HG03565 (cell line): ENCODE data around the gene GRM4.

ENCODE experiments used
- ATAC-seq: cut with Tn5 transposase; IDR thresholded peaks from one replicate; pipeline ENCODE4 v1.9.1; 2021; ENCODE audit warnings: mild to moderate bottlenecking, moderate library complexity; ENCODE audit not compliant: unreplicated experiment

The GRM4 gene

DNA sequence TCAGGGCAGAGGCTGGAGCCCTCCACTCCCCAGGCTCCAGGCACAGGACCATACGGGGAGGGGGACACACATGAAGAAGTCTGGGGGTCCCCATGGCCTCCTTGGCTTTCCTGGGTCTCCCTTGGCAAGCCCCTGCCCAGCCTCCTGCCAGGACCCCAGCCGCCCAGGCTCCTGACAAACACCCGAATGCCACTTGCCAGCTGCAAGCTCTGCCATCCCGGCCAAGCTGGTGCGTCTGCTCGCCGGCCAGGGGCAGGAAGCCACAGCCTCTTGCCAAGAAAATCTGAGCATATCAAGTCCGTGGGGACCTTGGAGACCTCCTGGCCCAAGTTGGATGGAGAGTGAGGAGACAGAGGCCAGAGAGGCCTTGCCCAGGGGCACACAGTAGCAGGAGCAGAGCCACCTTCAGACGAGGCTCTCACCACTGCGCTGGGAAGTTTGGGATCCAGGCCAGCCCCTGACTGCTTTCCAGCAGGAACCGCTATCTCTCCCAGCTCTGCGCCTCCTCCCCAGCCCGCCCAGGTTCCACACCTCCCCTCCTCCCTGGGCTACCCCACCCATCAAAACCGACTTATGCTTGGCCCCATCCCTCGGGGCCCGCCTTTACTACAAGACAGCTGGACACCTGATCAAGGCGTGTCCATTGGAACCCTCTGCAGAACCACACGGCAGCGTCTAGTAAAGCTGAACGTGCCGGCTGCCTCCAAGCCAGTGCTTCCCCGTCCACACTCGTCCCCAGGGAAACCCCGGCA, 80.2 kb downstream of the GRM4 start:
- ATAC-seq, result no peak

DNA sequence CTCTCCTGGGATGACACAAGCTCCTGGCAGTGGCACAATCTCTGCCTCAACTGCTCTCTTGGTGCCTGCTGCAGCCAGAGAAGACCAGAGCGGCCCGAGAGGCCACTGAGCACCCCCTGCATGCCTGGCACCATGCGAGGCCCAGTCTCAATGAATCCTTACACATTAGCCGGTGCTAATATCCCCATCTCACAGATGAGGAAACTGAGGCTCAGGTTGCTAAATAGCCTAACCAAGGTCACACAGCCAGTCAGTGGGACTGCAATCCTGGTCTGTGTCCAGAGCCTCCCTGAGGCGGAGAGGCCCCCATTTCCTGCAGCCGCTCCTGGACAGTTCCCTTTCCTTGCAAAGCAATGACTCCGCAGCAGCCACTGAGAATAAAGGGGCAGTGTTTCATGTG, 81.2 kb downstream of the GRM4 start:
- ATAC-seq, result no peak

DNA sequence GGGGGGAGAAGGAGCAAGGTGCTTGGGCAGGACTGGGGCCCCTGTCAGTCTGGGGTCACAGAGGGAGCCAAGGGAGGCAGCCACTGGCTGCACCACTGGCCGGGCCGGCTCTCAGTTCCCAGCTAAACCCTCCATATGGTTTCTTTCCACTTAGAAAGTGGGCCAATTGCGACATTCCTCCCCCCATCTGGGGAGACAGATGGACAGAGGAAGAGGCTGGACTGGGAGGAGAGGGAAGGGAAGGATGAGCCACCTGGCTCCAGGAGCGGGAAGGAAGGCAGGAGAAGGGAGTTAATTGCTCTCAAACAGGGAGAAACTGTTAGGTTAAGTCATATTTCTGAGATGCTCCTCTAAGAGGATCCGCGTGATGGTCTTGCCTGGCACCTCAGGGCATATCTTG, 82.2 kb downstream of the GRM4 start:
- no peak for ATAC-seq

DNA sequence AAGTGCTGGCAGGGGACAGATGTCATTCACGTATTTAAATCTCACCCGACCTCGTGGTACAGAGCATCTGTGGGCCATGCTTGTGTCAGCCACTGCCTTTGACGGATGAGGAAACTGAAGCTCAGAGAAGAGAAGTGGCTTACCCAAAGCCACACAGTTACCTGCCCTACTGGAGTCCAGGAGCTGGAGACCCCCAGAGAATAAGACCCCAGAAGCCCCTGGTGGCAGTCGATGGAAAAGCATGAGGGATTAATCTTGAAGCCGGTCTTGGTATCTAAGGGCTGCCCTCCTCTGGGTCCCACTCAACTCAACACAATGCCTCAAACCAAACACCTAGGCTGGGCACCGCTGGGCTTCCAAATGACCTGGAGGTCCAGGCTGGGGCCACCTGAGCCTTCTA, 83.1 kb downstream of the GRM4 start:
- no peak for ATAC-seq

DNA sequence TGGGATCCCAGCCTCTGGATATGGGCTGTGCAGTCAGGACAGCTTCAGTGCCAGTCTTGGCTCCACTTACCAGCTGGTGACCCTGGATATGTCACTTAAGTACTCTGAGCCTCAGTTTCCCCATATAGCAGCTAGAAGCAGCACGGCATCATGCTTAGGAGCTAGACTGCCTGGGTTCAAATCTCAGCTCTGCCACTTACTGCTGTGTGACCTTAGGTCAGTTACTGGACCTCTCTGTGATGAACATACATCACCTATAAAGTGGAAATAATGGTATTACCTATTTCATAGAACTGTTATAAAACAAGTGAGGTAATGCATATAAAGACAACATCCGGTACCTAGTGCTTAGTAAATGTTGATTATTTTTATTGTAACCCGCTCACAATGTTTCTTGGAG, 83.7 kb downstream of the GRM4 start:
- ATAC-seq, result no peak

DNA sequence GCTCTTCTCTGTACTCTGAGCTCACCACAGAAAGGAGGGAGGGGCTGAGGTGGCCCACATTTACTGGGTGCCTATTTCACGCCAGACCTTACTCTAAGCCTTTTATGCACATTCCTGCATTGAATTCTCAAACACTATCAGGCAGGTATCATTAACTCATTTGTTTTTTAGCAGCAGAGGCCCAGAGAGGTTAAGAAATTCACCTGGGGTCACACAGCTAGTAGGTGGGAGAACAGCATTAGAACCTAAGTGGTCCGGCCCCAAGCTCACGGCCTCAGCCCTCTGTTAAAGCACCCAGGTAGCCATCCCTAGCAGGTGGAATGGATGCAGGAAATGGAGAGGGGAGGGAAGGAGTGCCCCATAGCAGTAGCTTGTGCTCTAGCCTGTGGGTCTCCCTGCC, 84.5 kb downstream of the GRM4 start:
- no peak for ATAC-seq

DNA sequence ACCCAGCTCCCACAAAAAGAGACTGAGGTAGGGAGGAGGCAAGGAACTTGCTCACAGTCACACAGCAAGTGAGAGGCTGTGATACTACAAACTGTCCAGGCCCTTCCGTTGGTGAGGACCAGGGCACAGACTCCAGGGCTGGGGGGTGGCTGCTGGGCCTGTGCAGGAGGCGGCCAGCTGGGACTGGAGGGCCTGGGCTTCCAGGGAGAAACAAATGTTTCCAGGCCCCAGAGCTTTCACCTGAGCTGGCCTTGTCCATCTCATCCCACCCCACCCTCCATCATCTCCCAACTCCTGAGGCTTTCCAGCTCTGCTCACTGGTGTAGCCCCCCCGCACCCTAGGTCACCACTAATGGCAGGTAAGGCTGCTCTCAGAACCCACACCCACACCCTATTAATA, 86.0 kb downstream of the GRM4 start:
- ATAC-seq, result no peak

DNA sequence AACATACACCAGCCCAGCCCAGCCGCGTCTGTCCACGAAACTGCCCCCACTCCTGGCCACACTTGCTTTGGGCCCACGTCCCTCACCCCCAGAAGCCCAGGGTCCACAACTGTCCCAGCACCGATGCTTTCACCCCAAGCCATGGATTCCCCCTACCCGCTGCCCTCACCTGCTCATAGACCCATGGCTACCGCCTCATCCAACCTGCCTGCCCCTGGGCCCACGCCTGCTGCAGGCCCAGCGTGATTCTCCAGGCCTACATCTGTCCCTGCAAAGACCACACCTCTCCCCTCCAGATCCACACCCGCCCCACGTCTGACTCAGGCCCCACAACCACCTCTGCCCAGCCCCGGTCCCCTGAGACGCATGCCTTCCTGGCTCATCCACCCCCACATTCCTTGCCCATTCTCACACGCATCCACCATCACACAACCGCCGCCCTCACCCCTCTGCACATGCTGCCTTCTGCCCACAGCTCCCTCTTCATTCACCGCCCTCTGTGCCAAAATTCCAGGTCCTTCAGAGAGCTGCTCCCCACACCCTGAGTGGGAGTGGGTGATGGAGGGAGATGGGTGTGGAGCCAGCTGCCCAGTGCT, 86.7 kb downstream of the GRM4 start:
- ATAC-seq, result no peak

DNA sequence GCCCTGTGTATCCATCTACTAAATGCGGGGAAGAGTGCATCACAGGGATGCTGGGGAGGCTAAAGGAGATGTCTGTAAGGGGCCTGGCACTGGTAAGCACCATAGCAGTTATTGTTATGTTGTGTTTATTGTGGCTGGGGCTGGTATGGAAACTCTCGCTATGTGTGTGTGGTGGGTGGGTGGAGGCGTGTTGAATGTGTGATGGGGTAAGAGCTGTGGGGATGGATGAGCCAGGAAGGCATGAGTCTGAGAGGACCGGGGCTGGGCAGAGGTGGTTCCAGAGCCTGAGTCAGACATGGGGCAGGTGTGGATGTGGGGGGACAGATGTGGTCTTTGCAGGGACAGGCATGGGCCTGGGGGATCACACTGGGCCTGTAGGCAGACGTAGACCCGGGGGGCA, 88.1 kb downstream of the GRM4 start:
- no peak for ATAC-seq

DNA sequence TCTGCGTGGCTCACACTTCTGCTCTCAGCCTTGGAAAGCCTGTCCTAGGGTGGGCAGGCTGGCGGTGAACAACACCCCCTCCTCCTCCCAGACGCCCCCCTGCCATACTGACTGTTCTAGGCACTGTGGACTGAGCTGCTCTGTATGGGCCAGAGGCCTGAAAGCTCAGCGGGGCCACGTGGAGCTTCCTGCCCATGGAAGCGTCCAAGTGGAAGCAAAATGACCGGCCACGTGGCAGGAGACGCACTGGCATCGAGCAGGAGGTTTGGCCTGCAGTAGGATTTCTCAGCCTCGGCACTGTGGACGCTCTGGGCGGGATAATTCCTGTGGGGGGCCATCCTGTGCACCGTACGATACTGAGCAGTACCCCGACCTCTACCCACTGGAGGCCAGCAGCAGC, 88.7 kb downstream of the GRM4 start:
- ATAC-seq, result no peak

DNA sequence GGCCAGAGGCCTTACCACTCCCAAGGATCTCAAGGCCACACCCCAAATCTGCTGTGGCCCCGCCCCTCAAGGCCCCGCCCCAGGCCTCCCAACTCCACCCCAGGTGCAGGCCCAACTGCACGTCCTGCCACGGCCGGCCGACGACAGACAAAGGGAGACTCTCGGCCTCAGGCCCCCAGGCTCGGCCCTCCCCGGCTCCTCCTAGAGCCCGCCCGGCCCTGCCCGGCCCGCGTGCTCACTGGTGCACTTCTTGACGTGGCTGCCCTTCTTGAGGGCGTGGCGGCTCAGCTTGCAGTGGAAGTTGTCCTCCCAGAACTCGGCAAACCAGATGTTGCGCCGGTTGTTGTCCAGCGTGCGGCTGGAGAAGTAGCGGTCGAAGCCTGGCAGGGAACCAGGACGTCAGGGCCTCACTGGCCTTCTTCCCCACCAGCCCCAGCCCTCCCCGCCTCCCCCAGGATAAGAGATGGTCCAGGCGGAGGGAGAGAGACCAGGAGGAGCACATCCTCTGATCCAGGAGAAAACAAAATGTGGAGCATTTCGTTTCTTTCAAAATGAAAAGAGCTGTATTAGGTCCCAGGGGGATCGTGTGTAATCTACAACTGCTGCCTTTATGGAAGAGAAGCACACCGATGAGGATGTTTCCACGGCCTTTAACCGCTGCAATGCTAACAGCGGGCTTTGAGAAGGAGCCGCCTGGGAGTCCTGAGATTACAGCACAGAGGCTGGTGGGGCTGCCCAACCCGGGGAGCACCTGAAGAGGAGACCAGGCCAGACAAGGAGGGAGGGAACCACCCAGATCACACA, 89.4 kb downstream of the GRM4 start:
- ATAC-seq, result no peak

DNA sequence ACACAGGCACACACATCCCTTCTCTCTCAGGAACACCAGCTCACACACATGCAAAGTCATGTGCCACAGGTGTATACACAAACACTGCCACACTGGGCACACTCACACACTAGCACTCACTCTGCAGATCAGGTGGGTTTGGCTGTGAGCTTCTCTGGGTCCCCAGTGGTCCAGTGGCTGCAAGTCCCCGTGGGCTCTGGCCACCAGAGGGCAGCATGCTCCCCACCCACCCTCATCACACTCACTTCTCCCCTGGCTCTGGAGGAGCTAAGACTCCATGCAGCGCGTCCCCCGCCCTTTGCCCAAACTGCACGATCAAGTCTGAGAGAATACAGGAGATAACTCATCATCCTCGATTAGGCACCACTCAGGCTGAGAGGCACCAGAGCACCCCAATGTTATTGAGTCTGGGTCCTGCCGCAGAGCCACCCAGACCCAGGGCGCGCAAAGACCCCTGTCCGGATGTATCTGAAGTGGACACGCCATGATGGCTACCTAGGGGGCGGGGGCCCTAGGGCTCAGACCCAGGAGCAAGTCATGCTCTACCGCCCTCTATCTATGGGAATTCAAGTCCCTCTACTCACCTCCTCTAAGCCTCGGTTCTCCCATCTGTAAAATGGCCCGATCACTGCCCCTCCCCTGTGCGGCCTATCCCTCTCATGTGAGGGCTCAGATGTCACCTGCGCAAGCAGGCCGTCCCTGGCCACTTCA, 90.5 kb downstream of the GRM4 start:
- no peak for ATAC-seq

DNA sequence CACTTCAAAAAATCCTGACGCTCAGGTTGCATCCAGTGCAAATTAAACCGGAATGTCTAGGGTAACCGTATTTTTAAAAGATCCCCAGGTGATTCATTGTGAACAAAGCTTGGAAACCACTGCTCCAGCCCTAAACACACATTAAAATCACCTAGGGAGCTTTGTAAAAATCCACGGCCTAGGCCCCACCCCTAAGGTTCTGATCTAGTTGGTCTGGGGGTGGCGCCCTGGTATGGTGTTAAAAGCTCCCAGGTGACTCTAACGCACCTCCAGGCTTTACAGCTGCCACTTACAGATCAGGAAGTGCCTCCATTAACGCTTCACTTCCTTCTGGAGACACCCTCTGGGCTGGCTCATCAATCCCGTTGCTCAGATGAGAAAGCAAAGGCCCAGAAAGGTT, 92.2 kb downstream of the GRM4 start:
- no peak for ATAC-seq

DNA sequence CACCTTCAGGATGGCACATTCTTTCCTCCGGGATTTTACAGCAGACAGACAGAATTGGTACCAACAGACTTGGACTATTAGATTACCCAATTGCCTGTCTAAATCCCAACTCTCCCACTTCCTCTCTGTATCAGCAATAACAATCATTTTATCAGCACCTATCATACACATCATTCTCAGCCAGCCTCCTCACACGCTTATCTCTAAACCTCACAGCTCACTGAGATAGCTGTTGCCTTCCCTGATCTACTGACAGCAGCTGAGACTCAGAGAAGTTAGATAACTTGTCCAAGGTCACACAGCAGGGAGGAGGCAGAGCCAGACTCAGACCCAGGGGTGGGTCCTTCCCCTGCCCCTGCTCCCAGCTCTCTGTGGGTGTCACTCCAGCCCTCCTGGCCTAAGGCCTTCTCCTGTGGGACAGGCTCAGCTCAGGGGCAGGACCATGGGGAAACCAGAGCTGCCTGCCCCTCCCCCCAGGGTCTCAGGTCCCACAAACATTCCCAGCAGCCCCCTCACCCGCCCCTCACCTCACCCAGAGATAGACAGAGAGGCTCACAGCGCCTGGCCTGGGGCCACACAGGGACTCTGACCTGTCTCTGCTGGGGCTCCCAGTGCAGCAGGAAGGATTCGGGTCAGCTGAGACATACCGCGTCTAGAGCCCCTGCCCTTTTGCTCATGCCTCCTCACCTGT, 92.8 kb downstream of the GRM4 start:
- no peak for ATAC-seq

DNA sequence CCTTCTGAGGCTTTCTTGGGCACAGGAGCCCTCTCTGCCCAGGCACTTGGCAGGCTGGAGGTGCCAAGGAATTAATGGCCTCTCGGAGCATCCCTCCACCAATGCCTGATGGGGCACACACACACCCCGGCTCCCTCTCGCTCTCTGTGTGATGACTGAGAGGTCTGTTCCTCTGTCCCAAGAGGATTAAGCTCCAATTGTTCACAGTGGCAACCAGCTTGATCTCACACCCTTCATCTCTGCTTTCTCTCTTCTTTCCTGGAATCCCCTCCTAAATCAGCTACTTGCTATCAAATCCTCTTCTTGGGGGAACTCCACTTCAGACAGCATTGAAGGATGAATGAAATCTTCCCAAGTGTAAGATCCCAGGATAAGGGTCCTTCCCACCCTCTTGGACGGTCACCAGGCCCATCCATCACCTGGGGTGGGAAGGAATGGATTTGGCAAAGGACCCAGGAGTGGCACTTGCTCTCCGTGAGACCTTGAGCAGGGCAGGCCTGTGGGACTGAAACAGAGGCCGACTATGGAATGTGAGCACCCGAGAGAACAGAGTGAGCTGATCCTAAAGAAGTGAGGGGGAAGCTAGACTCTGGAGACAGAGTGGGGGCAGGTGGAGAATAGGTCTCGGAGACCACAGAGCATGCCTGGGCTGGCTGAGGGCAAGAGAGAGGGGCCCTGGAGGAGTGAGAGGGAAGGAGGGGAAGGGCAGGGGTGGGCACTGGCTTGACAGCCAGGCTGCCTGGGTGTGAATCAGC, 93.6 kb downstream of the GRM4 start:
- no peak for ATAC-seq

DNA sequence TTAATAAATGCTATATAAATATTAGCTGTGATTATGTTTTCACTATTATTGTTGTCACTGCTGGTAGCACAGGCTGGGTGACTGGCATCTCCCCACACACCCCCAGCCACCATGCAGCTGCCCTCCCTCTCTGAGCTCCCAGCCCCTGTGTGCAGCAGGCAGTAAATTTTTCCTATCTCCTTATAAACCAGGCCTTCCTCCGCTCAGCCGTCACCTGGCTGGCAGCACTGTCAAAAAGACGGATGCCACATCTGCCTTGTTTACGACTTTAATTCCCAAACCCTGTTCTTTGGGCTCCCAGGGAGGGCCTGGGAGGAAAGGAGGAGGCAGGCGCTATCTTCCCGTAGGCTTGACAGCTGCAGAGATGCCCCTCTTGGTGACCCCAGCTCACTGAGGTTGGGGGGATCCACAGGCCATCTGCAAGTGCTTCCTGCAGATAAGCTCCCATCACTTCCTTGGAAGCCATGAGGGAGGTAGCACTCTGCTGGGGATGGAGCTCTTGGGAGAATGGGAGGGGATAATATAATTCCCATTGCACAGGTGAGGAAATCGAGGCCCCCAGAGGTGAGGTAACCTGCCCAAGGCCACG, 94.5 kb downstream of the GRM4 start:
- ATAC-seq, result no peak

DNA sequence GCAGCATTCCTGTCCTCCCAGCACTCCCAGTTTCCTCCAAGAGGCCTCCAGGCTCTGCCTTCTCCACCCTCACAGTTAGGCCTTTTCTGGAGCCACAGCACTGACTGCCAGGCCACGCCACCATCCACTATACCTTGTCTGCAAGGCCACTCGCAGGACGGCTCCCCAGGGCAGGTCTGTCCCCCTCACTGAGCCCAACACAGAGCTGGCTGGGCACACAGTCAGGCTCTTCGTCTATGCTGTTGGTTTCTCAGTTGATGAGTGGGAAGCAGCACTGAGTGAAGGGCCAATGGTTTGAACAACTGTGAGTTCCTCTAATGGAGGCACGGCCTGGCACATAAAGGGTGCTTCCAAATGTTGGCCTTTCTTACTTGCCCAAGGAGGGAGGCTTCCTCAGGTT, 95.2 kb downstream of the GRM4 start:
- no peak for ATAC-seq

DNA sequence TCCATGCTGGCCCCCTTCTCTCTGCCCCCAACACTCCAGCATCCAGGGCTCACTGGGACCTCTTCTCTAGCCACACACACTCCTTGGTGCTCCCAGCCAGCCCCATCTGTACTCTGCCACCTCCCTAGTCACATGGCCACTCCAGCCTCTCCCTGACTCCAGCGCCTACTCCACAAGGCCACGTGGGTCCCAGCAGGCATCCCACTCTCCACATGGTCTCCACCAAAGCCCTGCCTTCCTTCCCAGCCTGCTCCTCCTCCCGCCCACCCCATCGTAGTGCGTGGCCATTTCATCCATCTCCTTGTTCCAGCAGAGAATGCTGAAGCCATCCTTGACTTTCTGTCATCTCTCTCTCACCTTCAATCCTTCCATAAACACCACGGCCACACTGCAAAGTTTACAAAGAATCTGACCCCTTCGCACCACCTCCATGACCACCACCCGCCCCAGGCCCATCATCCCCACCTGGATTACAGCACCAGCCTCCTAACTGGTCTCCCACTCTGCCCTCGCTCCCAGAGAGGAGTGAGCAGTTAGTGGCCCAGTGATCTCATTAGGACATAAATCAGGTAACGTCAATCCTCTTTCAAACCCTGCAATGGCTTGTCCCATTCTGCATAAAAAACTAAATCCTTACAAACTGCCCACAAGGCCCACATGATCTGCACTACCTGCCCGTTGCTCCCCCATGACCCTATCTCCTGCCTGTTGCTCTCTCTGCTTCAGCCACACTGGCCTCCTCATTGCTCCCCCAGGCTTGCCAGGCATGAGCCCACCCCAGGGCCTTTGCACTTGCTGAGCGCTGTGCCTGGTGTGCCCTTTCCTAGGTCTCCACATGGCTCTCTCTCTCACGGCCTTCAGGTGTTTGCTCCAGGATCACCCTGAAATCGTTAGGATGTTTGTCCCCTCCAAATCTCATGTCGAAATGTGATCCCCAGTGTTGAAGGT, 96.2 kb downstream of the GRM4 start:
- ATAC-seq, result no peak
